MM.1S (cell line): Measurements from ENCODE around the gene CRY2.

Source experiments
- EZH2 ChIP-seq: fragments of 300-600 bp; sonication (generic); optimal IDR thresholded peaks from 2 replicates; pipeline ENCODE3; 2017; ENCODE audit warnings: low read depth, mild to moderate bottlenecking, antibody characterized with exemption, low read length, mixed read lengths
- TF ChIP-seq, protein P1 (sequence below): fragments of 300-600 bp; sonication (generic); IDR thresholded peaks from 2 replicates; pipeline ENCODE4 v1.5.1; 2016; ENCODE audit warnings: antibody characterized with exemption, low read length, mixed read lengths

DNA sequence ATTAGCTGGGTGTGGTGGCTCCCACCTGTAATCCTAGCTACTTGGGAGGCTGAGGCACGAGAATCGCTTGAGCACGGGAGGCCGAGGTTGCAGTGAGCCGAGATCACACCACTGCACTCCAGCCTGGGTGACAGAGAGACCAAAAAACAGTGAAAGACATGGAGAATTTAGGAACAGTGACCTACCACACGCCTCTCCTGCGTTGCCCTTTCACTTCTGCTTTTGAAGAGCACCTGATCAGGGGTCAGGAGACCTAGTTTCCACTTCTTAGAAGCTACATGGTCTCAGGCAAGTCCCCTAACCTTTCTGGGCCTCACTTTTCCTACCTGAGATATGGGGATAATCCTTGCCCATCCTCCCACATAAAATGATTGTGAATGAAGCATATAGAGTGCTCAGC is 30.1 kb upstream of the CRY2 start:
- TF ChIP-seq, protein P1, sequence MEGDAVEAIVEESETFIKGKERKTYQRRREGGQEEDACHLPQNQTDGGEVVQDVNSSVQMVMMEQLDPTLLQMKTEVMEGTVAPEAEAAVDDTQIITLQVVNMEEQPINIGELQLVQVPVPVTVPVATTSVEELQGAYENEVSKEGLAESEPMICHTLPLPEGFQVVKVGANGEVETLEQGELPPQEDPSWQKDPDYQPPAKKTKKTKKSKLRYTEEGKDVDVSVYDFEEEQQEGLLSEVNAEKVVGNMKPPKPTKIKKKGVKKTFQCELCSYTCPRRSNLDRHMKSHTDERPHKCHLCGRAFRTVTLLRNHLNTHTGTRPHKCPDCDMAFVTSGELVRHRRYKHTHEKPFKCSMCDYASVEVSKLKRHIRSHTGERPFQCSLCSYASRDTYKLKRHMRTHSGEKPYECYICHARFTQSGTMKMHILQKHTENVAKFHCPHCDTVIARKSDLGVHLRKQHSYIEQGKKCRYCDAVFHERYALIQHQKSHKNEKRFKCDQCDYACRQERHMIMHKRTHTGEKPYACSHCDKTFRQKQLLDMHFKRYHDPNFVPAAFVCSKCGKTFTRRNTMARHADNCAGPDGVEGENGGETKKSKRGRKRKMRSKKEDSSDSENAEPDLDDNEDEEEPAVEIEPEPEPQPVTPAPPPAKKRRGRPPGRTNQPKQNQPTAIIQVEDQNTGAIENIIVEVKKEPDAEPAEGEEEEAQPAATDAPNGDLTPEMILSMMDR, result no peak
- TF ChIP-seq EZH2, result no peak
